ENCODE measurements around the gene IQCM. TPM values are rescaled to one million over a fixed set of nuclear protein-coding genes. Genes with fewer than 3 reads are reported as not detected.

Gene IQCM
- total RNA-seq, 4 donors from 2014 or later: not detected

GRCh38 chr4:149765630-149766029 lies 50.0 kb downstream of the IQCM start:
- H3K4me1 ChIP-seq: no peaks in the 10 kb centered on the region
- DNase-seq: no peak
- H3K36me3 ChIP-seq: no peaks in the 10 kb centered on the region
- H3K4me3 ChIP-seq (replicated peaks in 1 of 3): no peak overlapping the region
- no peak overlapping the region for H3K27ac ChIP-seq
- no peaks in the 10 kb centered on the region for H3K9me3 ChIP-seq
- intact Hi-C loops (cut with DNase I): no loop called here
- no peak for TF ChIP-seq POLR2A (IDR thresholded peaks at IDR 0.05)
- no peak for TF ChIP-seq CTCF (IDR thresholded peaks at IDR 0.05)
- no peaks in the 10 kb centered on the region for H3K27me3 ChIP-seq
- 78 to 90% methylated on average over 3 of the region's 3 CpGs for WGBS, 2 donors

- no peaks in the 10 kb centered on the region for H3K9me3 ChIP-seq
- 97% methylated on average over 2 of the region's 2 CpGs for WGBS, 2 donors
- intact Hi-C loops (cut with DNase I): no loop called here
- TF ChIP-seq POLR2A (IDR thresholded peaks at IDR 0.05): no peak
- no peak for TF ChIP-seq CTCF (IDR thresholded peaks at IDR 0.05)
- no peaks in the 10 kb centered on the region for H3K36me3 ChIP-seq
- H3K4me3 ChIP-seq (replicated peaks in 1 of 3): no peak overlapping the region
- no peak overlapping the region for H3K27ac ChIP-seq
- DNase-seq: no peak
- no peaks in the 10 kb centered on the region for H3K27me3 ChIP-seq
- no peaks in the 10 kb centered on the region for H3K4me1 ChIP-seq
Measured at GRCh38 chr4:149755969-149756368, 59.7 kb downstream of the IQCM start.

- 80 to 83% methylated on average over 3 of the region's 3 CpGs for WGBS, 2 donors
- DNase-seq: no peak
Measured at GRCh38 chr4:149754526-149754925, 61.1 kb downstream of the IQCM start.

DNA sequence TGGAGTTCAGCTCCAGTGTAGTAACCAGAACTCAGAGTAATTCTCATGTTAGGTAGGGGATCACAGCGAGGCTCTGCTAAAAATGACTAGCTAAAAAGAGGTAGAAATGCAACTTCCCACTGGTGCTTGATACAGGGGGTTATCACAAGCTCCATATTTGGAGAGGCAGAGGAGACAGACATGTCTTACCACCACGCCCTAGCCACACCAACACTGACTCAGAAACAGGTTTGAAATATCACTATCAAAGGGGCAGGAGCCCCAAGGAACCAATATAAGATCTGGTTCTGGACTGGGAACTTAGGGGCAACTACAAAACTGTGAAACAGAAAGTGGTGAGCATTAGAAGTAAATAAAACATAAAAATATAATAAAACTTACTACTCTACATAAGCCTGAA lies 62.9 kb downstream of the IQCM start:
- Histone ChIP-seq H3K27ac (no peak overlapping the region), H3K9me3 (no peaks in the 10 kb centered on the region), H3K36me3 (no peaks in the 10 kb centered on the region), H3K27me3 (no peaks in the 10 kb centered on the region), H3K4me1 (no peaks in the 10 kb centered on the region), H3K4me3 (replicated peaks in 1 of 3) (no peak overlapping the region)
- no peak for DNase-seq
- no peak for TF ChIP-seq CTCF (IDR thresholded peaks at IDR 0.05)
- TF ChIP-seq POLR2A (IDR thresholded peaks at IDR 0.05): no peak
- intact Hi-C loops (cut with DNase I): no loop called here
- 73 to 79% methylated on average over 2 of the region's 2 CpGs for WGBS, 2 donors

More at GRCh38 chr4:149754526-149754925, 61.1 kb downstream of the IQCM start:
- H3K9me3 ChIP-seq: no peaks in the 10 kb centered on the region
- intact Hi-C loops (cut with DNase I): no loop called here
- no peak overlapping the region for H3K27ac ChIP-seq
- TF ChIP-seq CTCF (IDR thresholded peaks at IDR 0.05) (no peak), POLR2A (IDR thresholded peaks at IDR 0.05) (no peak)
- no peaks in the 10 kb centered on the region for H3K4me1 ChIP-seq
- no peaks in the 10 kb centered on the region for H3K27me3 ChIP-seq
- H3K4me3 ChIP-seq (replicated peaks in 1 of 3): no peak overlapping the region
- no peaks in the 10 kb centered on the region for H3K36me3 ChIP-seq

GRCh38 chr4:149751174-149751573 lies 64.5 kb downstream of the IQCM start:
- no peak overlapping the region for H3K4me3 ChIP-seq (replicated peaks in 1 of 3)
- no peaks in the 10 kb centered on the region for H3K27me3 ChIP-seq
- H3K4me1 ChIP-seq: no peaks in the 10 kb centered on the region
- DNase-seq: no peak
- no peak overlapping the region for H3K27ac ChIP-seq
- intact Hi-C loops (cut with DNase I): no loop called here
- 69 to 83% methylated on average over 4 of the region's 4 CpGs for WGBS, 2 donors
- no peaks in the 10 kb centered on the region for H3K9me3 ChIP-seq
- H3K36me3 ChIP-seq: no peaks in the 10 kb centered on the region
- TF ChIP-seq CTCF (IDR thresholded peaks at IDR 0.05) (no peak), POLR2A (IDR thresholded peaks at IDR 0.05) (no peak)
